ENCODE measurements around the gene RPN1.
"Not testable (repeated sequence)": the region's sequence is repeated elsewhere in the genome, so short reads cannot be mapped to it uniquely, and the experiment has no call there.

RPN1 gene

GRCh38 chr3:128607710-128608048 is 42.9 kb downstream of the RPN1 start:
- no peak for DNase-seq

GRCh38 chr3:128606094-128606493 is 44.5 kb downstream of the RPN1 start:
- no peak for DNase-seq

- no peak for DNase-seq
Measured at GRCh38 chr3:128605091-128606046, 45.2 kb downstream of the RPN1 start.

GRCh38 chr3:128603811-128604775 is 46.5 kb downstream of the RPN1 start:
- peak in 1 of 2 donors; percentile 29 for DNase-seq

GRCh38 chr3:128603313-128603712 is 47.3 kb downstream of the RPN1 start:
- no peak for DNase-seq

GRCh38 chr3:128598884-128599664 is 51.5 kb downstream of the RPN1 start:
- DNase-seq, result peak in 1 of 2 donors; percentile 25

- DNase-seq, result no peak
Measured at GRCh38 chr3:128597900-128598299, 52.7 kb downstream of the RPN1 start.

- DNase-seq, result no peak
Measured at GRCh38 chr3:128592864-128593263, 57.8 kb downstream of the RPN1 start.

- DNase-seq, result peak in 1 of 2 donors; percentile 58
Measured at GRCh38 chr3:128591738-128592426, 58.7 kb downstream of the RPN1 start.

- DNase-seq, result no peak
Measured at GRCh38 chr3:128590948-128591347, 59.7 kb downstream of the RPN1 start.

- not testable (repeated sequence) for DNase-seq
Measured at GRCh38 chr3:128589985-128590384, 60.6 kb downstream of the RPN1 start.

- no peak for DNase-seq
Measured at GRCh38 chr3:128588147-128588546, 62.5 kb downstream of the RPN1 start.

- no peak for DNase-seq
Measured at GRCh38 chr3:128587391-128587790, 63.2 kb downstream of the RPN1 start.

GRCh38 chr3:128586932-128587331 is 63.7 kb downstream of the RPN1 start:
- not testable (repeated sequence) for DNase-seq

- not testable (repeated sequence) for DNase-seq
Measured at GRCh38 chr3:128586391-128586790, 64.2 kb downstream of the RPN1 start.

- no peak for DNase-seq
Measured at GRCh38 chr3:128585974-128586373, 64.6 kb downstream of the RPN1 start.

- no peak for DNase-seq
Measured at GRCh38 chr3:128585189-128585588, 65.4 kb downstream of the RPN1 start.

- peak; percentile 15 to 41 for DNase-seq
Measured at GRCh38 chr3:128584412-128585020, 66.1 kb downstream of the RPN1 start.

GRCh38 chr3:128581566-128581965 is 69.1 kb downstream of the RPN1 start:
- DNase-seq, result no peak

GRCh38 chr3:128579927-128580326 is 70.7 kb downstream of the RPN1 start:
- no peak for DNase-seq

- DNase-seq, result no peak
Measured at GRCh38 chr3:128578346-128578745, 72.3 kb downstream of the RPN1 start.

- DNase-seq, result no peak
Measured at GRCh38 chr3:128577711-128578110, 72.9 kb downstream of the RPN1 start.

Measured in CD4-positive, alpha-beta T cell treated with Interleukin-4 for 1 hour (primary cell).